HG03097 (cell line): Measurements from ENCODE around the gene ARRDC4.
"Not testable (repeated sequence)": the region's sequence is repeated elsewhere in the genome, so short reads cannot be mapped to it uniquely, and the experiment has no call there.

ENCODE experiments used
- ATAC-seq: cut with Tn5 transposase; IDR thresholded peaks from one replicate; pipeline ENCODE4 v1.9.1; 2021; ENCODE audit not compliant: unreplicated experiment, low FRiP score

The ARRDC4 gene

GRCh38 chr15:97963779-97964178 lies 3.3 kb downstream of the ARRDC4 start:
- ATAC-seq, result no peak

- no peak for ATAC-seq
These were observed 5.7 kb downstream of the ARRDC4 start for GRCh38 chr15:97966246-97966645.

- no peak for ATAC-seq
These were observed 6.6 kb downstream of the ARRDC4 start for GRCh38 chr15:97966924-97967620.

- ATAC-seq, result no peak
These were observed 7.4 kb downstream of the ARRDC4 start for GRCh38 chr15:97967881-97968280.

- ATAC-seq, result no peak
These were observed 7.9 kb downstream of the ARRDC4 start for GRCh38 chr15:97968380-97968779.

GRCh38 chr15:97972366-97972765 lies 11.9 kb downstream of the ARRDC4 start:
- ATAC-seq, result no peak

GRCh38 chr15:97976129-97976528 lies 15.6 kb downstream of the ARRDC4 start:
- ATAC-seq, result no peak

- no peak for ATAC-seq
These were observed 16.4 kb downstream of the ARRDC4 start for GRCh38 chr15:97976766-97977503.

GRCh38 chr15:97977734-97978133 lies 17.2 kb downstream of the ARRDC4 start:
- ATAC-seq, result no peak

- no peak for ATAC-seq
These were observed 18.1 kb downstream of the ARRDC4 start for GRCh38 chr15:97978401-97979139.

- no peak for ATAC-seq
These were observed 18.6 kb downstream of the ARRDC4 start for GRCh38 chr15:97979140-97979520.

GRCh38 chr15:97981058-97981457 lies 20.6 kb downstream of the ARRDC4 start:
- ATAC-seq, result no peak

- ATAC-seq, result no peak
These were observed 21.3 kb downstream of the ARRDC4 start for GRCh38 chr15:97981758-97982157.

- no peak for ATAC-seq
These were observed 23.7 kb downstream of the ARRDC4 start for GRCh38 chr15:97984157-97984556.

- ATAC-seq, result not testable (repeated sequence)
These were observed 25.5 kb downstream of the ARRDC4 start for GRCh38 chr15:97985979-97986378.

GRCh38 chr15:97986781-97987180 lies 26.3 kb downstream of the ARRDC4 start:
- ATAC-seq, result no peak

- no peak for ATAC-seq
These were observed 28.8 kb downstream of the ARRDC4 start for GRCh38 chr15:97989299-97989698.

- no peak for ATAC-seq
These were observed 31.6 kb downstream of the ARRDC4 start for GRCh38 chr15:97991972-97992541.

GRCh38 chr15:97992823-97993222 lies 32.3 kb downstream of the ARRDC4 start:
- ATAC-seq, result no peak

- ATAC-seq, result no peak
These were observed 32.8 kb downstream of the ARRDC4 start for GRCh38 chr15:97993310-97993738.

GRCh38 chr15:97994236-97994635 lies 33.7 kb downstream of the ARRDC4 start:
- no peak for ATAC-seq
